Measurements from ENCODE around the gene TM4SF20.

TM4SF20 gene

DNA sequence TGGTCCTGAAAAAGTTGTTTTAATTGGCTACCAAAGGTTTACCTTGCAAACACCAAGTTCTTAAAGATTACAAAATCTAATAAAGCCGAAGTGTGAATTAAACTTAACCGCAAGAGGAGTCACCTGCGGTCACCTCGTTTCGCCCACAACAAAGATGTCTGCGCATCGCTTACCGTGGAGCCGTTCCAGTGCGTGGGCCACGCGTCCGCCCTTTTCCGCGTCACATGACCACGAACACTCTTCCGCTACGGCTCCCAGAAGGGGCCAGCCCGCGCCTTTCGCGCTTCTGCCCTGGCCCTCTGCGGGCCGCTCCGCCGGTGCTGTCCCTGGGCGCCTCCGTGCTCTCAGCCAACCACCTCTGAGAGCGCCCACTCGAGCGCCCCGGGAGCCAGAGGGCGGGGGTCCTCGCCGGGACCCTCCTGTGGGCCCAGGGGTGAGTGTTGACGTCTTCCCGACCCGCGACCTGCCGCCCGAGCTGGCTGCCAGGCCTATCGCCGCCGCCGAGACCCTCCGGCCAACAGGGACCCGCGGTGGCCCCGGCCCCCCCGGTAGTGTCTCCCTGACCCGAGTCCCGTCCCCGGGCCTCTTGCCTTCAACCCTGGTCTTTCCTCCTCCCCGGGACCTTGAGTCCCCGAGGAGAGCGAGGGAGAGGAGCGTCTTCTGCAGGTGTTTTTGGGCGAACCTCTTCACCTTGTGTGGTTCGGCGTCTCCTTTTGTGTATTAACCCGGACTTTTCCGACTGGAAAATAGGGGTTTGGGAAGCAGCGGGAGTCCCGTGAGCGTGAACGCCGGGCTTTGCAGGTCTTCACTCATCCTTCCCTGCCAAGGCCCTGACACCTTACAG lies 53.9 kb downstream of the TM4SF20 start, which contains the start of gene MFF:
MFF (plus strand) TSS at position 257 of the 844 bp plus-strand sequence. CDS start 5,415 bp downstream, outside the sequence.
- TF ChIP-seq GATA2 (IDR thresholded peaks at IDR 0.05; ENCODE audit: low read depth, low read length) (no peak), GATA3 (IDR thresholded peaks at IDR 0.05; ENCODE audit: low read depth, low read length) (no peak)

DNA sequence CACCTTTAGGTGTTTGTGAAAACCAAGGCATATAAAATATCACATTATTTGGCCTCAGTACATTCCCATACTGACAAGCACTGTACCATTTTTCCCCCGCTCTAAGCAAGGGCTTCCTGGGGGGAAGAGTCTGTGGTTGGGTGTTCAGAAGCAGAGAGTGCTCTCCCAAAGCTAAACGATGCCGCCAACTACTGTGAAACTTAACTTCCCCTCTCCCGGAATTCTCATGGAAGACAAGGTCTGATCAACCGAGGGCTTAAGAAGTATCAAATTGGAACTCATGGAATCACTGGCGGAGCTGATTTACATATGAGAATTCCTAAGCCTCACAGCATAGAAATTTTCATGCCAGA lies 54.5 kb downstream of the TM4SF20 start:
- no peak for TF ChIP-seq GATA3 (IDR thresholded peaks at IDR 0.05; ENCODE audit: low read depth, low read length)
- no peak for TF ChIP-seq GATA2 (IDR thresholded peaks at IDR 0.05; ENCODE audit: low read depth, low read length)

DNA sequence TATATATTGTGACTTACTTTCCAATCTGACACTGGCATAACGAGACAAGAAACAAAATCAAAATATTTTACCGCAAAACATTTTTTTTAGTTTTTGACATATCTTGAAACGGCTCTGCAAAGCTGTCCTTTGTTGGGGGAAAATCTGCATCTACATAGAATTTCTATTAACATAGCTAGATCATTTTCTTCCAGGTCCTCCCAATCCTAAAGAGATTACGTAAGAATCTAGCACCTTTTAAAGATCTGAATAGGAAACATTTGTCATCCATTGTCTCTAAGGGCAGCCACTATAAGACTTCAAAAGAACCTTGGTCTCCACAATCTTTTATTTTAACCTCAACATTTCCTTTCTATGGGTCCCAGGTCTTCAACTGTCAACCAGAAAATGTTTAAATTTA lies 55.3 kb downstream of the TM4SF20 start:
- TF ChIP-seq GATA2 (IDR thresholded peaks at IDR 0.05; ENCODE audit: low read depth, low read length), result no peak
- no peak for TF ChIP-seq GATA3 (IDR thresholded peaks at IDR 0.05; ENCODE audit: low read depth, low read length)

DNA sequence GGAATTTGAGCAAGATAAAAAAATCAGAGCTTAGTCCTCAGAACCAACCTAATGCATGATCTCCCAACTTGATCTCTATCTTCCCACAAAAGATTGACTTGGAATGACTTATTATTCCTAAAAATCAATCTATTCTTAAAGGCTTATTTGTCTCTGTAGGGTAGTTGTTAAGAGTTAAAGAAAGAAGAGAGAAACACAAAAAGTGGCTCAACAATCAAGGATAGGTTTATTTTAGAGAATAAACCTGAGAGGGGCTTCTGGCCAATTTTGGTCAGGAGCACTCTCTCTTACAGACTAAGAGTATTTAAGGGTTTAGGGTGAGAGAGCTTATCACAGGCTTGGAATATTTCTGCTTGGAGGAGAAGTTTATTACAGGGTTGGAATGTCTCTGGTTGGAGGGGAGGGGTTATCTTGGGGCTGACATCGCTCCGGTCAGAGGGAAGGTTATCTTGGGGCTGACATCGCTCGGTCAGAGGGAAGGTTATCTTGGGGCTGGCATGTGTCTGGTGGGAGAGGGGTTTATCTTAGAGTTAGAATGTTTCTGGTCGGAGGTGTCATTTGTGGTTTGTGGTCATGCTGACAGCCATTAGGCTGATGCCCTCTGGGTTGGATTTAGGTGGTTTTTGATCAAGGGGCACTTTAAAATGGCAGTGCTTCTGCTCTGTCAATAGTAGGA lies 56.4 kb downstream of the TM4SF20 start:
- TF ChIP-seq GATA3 (IDR thresholded peaks at IDR 0.05; ENCODE audit: low read depth, low read length), result no peak
- TF ChIP-seq GATA2 (IDR thresholded peaks at IDR 0.05; ENCODE audit: low read depth, low read length), result no peak

DNA sequence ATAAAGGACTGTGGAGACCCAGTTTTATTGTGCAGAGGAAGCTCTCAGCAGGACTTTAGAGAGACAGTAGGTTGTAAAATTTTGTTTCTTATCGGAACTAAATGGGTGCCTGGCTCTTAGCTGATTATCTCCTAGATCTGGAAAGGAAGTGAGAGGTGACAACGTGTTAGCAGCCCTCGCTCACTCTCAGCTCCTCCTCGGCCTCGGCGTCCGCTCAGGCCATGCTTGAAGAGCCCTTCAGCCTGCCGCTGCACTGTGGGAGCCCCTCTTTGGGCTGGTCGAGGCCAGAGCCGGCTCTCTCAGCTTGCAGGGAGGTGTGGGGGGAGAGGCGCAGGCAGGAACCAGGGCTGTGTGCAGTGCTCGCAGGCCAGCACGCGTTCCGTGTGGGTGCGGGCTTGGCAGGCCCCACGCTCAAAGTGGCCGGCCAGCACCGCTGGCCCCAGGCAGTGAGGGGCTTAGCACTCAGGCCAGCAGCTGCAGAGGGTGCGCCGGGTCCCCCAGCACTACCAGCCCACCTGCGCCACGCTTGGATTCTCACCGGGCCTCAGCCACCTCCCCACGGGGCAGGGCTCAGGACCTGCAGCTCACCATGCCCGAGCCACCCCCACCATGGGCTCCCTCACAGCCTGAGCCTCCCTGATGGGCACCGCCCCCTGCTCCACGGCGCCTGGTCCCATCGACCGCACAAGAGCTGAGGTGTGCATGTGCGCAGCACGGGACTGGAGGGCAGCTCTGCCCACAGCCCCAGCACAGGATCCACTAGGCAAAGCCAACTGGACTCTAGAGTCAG lies 58.6 kb downstream of the TM4SF20 start:
- TF ChIP-seq GATA3 (IDR thresholded peaks at IDR 0.05; ENCODE audit: low read depth, low read length) (no peak), GATA2 (IDR thresholded peaks at IDR 0.05; ENCODE audit: low read depth, low read length) (no peak)

DNA sequence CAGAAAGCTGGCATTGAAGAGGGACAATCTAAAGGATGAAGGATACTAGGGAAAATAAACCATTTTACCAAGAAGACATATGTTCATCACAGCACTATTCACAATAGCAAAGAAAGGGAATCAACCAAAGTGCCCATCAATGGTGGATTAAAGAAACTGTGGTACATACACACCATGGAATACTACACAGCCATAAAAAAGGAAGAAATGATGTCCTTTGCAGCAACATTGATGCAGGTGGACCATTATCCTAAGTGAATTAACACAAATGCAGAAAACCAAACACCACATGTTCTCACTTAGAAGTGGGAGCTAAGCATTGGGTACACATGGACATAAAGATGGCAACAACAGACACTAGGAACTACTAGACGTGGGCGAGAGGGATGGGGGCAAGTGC lies 61.3 kb downstream of the TM4SF20 start:
- TF ChIP-seq GATA2 (IDR thresholded peaks at IDR 0.05; ENCODE audit: low read depth, low read length) (no peak), GATA3 (IDR thresholded peaks at IDR 0.05; ENCODE audit: low read depth, low read length) (no peak)

DNA sequence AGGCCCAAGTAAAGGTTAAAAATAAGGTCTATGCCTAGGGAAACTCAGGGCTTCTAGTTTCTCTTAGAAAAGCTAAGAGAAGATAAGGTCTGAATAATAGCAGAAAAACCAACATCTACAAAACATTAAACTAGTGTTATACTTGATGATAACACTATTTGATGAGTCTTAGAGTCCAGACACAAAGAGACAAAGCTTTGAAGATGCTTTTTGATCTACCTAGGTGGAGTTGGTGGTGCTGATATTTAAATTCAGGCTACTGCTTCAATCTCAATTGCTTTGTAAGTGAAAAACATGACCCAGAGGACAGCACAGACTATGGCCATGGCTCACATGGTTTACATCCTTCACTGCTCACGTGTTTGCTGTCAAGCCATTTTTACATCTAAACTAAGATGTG lies 65.8 kb downstream of the TM4SF20 start:
- TF ChIP-seq GATA2 (IDR thresholded peaks at IDR 0.05; ENCODE audit: low read depth, low read length) (no peak), GATA3 (IDR thresholded peaks at IDR 0.05; ENCODE audit: low read depth, low read length) (no peak)

DNA sequence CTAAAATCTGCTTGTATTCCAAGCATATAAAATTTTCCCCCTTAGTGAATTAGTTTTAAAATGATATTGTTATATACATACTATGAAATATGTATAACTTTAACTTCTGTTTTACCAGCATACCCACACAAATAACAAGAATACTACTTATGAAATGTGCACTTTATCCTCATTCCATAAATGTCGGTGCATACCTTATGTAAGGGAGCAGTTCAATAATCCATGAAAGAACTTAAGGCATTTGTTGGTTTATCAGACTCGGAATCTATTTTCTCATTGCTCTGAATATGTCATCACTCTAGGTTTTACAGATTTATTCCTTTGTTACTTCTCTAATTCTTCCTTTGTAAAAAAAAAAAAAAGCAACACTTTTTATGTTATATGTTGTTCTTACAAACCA lies 66.5 kb downstream of the TM4SF20 start:
- no peak for TF ChIP-seq GATA3 (IDR thresholded peaks at IDR 0.05; ENCODE audit: low read depth, low read length)
- TF ChIP-seq GATA2 (IDR thresholded peaks at IDR 0.05; ENCODE audit: low read depth, low read length), result no peak
